Pancreas (tissue), 10 donors: Measurements from ENCODE around the gene IGFBP2. TPM values are rescaled to one million over a fixed set of nuclear protein-coding genes. Genes with fewer than 3 reads are reported as not detected.
A peak's percentile ranks its signal among the peaks of the same experiment; 100 is the strongest.

ENCODE experiments used
- ATAC-seq, 4 donors: fragments of 200-7000 bp; cut with Tn5 transposase; one replicate each; pipeline versions ENCODE4 v1.8.0 to v1.9.1; 2020; ENCODE audit warnings: mild to moderate bottlenecking in 4 of 4, moderate library complexity in 4 of 4
- DNase-seq, 6 donors: peaks; one replicate each; pipeline ENCODE4 v3.0.0-alpha.2; 2020
- FAIRE-seq: peaks from 2 replicates; lab custom pipeline; 2012; peaks lifted over from hg19 to GRCh38; lab: Jason Lieb, UNC
- H3K27ac ChIP-seq, 4 donors: fragments of 200-600 bp; sonication (generic); 1 replicate in 3 of 4; 2 replicates in 1 of 4; pipeline versions ENCODE4 v1.5.0 to v1.8.0; 2020
- H3K27me3 ChIP-seq, 4 donors: fragments of 200-600 bp; one replicate each; pipeline ENCODE4 v1.8.0; 2021
- H3K36me3 ChIP-seq, 3 donors: fragments of 200-600 bp; sonication (generic) in 1 of 3; one replicate each; pipeline versions ENCODE4 v1.5.0 to v1.8.0; 2020 to 2021
- H3K4me1 ChIP-seq, 3 donors: fragments of 200-600 bp; one replicate each; pipeline ENCODE4 v1.8.0; 2021
- H3K4me3 ChIP-seq, 4 donors: fragments of 200-600 bp; sonication (generic) in 2 of 4; one replicate each; pipeline versions ENCODE4 v1.5.0 to v1.8.0; 2020 to 2021
- H3K9me3 ChIP-seq, 4 donors: fragments of 200-600 bp; one replicate each; pipeline ENCODE4 v1.8.0; 2021
- WGBS, 2 donors: extraction: QIAGEN DNeasy Blood & Tissue Kit; methylation state at CpG; one replicate each; pipeline ENCODE4 v1.1.7; 2013; 5-methylcytosine and 5-hydroxymethylcytosine counted together
- intact Hi-C, 3 donors: fragments of 100-400 bp; cut with DNase I; formaldehyde crosslinking; loops; one replicate each; pipeline versions ENCODE4 v1.11.1 to v1.14.2; 2022
- polyA plus RNA-seq, 2 donors: library from polyadenylated mRNA; stranded (reverse); fragments of 200-250 nt; gene quantifications; one replicate each; pipeline ENCODE4 v1.2.3, GENCODE V29; 2013
- total RNA-seq, 6 donors: library from RNA; stranded (reverse); fragmentation: NEBNext Ultra II Directional in 4 of 6; extraction: Animal tissue kit (Norgen Biotek cat#: 25700) in 4 of 6; gene quantifications; one replicate each; pipeline versions ENCODE4 v1.2.1 to v1.2.4, GENCODE V29; 2021 to 2023
- TF ChIP-seq, protein P1 (sequence below), 4 donors: fragments of 200-600 bp; sonication (generic) in 3 of 4; IDR thresholded peaks; one replicate each; pipeline versions ENCODE4 v1.5.0 to v1.8.0; 2021; ENCODE audit warnings: antibody characterized with exemption in 4 of 4
- donor health status: healthy with polysubstance abuse.
- donor health status: DM: no; HTN: no; CAD: no; lungs with moderate emphysema.
- donor health status: DM: no; HTN: no; CAD: no.
- donor health status: control.
- donor health status: control.
- donor health status: Bipolar disorder and iron deficiency.
- donor health status: DM: yes; HTN: yes; CAD: no.
- donor health status: DM: no; HTN: no; CAD: no.
- donor health status: DM: no; HTN: no; CAD: no.
- donor health status: DM: yes; HTN: yes; CAD: no.

IGFBP2 gene
- total and polyA plus RNA-seq, 8 donors: 43.1 to 211 (median 123) TPM

DNA sequence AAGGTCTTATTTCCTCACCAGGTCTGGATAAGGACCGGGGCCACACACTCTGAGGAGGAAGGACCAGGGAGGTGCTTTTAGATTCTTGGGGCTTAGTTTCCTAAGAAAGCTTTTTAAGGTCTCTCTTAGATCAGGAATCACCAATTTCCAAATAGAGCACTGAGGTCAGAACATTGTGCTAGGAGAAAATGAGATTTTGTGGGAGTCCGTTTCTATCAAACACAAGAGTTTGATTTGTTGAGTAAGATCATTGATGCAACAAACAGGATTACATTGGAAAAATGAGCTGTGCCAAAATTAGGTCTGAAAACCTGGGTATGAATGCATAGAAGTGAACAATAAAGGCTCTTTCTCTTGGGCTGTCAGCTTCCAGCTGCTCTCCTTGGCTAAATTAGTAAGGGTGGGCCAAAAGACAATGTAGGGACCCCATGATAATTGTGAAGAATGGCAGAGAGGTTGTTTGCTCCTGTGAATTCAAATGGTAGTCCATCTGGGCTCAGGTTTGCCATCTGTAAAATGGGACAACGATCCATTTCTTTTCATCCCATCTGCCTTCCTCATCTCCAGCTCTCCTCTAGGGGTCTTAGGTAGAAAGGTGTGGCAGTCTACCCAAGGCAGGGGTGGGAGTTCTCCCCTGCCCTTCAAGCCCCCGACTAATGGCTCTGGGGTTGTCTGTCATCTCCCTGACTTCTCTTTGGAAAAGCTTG, 20.0 kb downstream of the IGFBP2 start:
- Histone ChIP-seq H3K36me3 (no peaks in the 10 kb centered on the region), H3K4me3 (no peak overlapping the region), H3K27me3 (no peaks in the 10 kb centered on the region), H3K27ac (peak overlapping the region in 3 of 4 donors; percentile 28 to 84 (median 83)), H3K4me1 (peaks cover 30 to 36% (median 30%) of the 10 kb centered on the region in 3 donors), H3K9me3 (no peaks in the 10 kb centered on the region)
- FAIRE-seq (no peak), DNase-seq (no peak), ATAC-seq (no peak)
- intact Hi-C loops: no loop called here
- TF ChIP-seq, protein P1, sequence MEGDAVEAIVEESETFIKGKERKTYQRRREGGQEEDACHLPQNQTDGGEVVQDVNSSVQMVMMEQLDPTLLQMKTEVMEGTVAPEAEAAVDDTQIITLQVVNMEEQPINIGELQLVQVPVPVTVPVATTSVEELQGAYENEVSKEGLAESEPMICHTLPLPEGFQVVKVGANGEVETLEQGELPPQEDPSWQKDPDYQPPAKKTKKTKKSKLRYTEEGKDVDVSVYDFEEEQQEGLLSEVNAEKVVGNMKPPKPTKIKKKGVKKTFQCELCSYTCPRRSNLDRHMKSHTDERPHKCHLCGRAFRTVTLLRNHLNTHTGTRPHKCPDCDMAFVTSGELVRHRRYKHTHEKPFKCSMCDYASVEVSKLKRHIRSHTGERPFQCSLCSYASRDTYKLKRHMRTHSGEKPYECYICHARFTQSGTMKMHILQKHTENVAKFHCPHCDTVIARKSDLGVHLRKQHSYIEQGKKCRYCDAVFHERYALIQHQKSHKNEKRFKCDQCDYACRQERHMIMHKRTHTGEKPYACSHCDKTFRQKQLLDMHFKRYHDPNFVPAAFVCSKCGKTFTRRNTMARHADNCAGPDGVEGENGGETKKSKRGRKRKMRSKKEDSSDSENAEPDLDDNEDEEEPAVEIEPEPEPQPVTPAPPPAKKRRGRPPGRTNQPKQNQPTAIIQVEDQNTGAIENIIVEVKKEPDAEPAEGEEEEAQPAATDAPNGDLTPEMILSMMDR (IDR thresholded peaks at IDR 0.05): no peak
- 78 to 79% methylated on average over 4 of the region's 4 CpGs for WGBS, 2 donors

DNA sequence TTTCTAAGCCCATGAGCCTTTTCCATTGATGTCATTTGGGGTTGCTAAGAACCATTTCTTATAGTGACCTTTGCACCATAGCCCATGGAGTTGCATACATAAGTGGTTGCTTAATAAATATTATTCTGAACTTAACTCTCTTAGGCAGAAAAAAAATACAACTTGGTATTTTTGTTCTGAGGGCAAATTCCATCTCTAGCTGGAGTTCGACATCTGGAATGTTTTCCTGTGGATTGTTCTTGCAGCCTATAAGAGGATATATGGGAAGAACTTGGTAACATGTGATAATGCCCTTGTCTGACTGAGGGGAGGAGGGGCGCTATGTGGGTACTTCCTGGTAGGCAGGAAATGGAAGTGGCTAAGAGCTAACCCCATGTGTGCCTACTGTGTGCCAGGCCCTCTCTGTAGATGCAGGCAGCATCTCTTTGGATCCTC, 20.7 kb downstream of the IGFBP2 start:
- Histone ChIP-seq H3K4me1 (peaks cover 27 to 41% (median 33%) of the 10 kb centered on the region in 3 donors), H3K27me3 (no peaks in the 10 kb centered on the region), H3K36me3 (no peaks in the 10 kb centered on the region), H3K4me3 (no peak overlapping the region), H3K27ac (peak overlapping the region in 2 of 4 donors; percentile 13 to 52), H3K9me3 (no peaks in the 10 kb centered on the region)
- no peak for FAIRE-seq
- no peak for DNase-seq
- intact Hi-C loops: no loop called here
- 40 to 46% methylated on average over 2 of the region's 2 CpGs for WGBS, 2 donors
- TF ChIP-seq, protein P1 (IDR thresholded peaks at IDR 0.05): no peak
- ATAC-seq: no peak

DNA sequence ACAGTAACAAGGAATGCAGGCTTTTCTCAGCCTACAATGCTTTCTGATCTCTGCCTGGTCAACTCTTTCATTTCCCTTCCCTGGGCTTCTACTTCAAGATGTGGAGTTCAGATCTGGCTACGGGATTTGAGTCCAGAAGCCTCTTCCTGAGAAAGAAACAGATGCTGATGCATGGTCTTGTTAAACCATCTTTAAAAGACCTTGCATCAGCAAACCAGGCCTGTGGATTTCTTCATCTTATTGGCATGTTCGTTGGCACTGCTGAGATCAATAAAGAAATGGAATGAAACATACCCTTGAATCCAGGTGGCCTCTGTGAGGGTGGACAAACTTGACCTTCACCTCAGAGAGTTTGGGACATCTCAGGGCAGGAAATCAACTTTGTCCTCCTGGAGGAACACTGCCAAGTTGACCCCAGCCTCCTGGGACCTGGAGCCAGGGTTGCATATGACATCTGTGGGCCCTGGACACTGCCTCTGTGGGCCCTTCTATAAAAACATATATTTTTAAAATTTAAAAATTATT, 21.4 kb downstream of the IGFBP2 start:
- DNase-seq (peak in 1 of 6 donors; percentile 9), FAIRE-seq (no peak), ATAC-seq (no peak)
- intact Hi-C loops: no loop called here
- TF ChIP-seq, protein P1 (IDR thresholded peaks at IDR 0.05): no peak
- H3K27ac ChIP-seq: peak overlapping the region in 1 of 4 donors; percentile 52
- no peaks in the 10 kb centered on the region for H3K27me3 ChIP-seq
- 27 to 32% methylated on average over 2 of the region's 2 CpGs for WGBS, 2 donors
- no peak overlapping the region for H3K4me3 ChIP-seq
- peaks cover 22 to 38% (median 33%) of the 10 kb centered on the region in 3 donors for H3K4me1 ChIP-seq
- no peaks in the 10 kb centered on the region for H3K9me3 ChIP-seq
- H3K36me3 ChIP-seq: no peaks in the 10 kb centered on the region

DNA sequence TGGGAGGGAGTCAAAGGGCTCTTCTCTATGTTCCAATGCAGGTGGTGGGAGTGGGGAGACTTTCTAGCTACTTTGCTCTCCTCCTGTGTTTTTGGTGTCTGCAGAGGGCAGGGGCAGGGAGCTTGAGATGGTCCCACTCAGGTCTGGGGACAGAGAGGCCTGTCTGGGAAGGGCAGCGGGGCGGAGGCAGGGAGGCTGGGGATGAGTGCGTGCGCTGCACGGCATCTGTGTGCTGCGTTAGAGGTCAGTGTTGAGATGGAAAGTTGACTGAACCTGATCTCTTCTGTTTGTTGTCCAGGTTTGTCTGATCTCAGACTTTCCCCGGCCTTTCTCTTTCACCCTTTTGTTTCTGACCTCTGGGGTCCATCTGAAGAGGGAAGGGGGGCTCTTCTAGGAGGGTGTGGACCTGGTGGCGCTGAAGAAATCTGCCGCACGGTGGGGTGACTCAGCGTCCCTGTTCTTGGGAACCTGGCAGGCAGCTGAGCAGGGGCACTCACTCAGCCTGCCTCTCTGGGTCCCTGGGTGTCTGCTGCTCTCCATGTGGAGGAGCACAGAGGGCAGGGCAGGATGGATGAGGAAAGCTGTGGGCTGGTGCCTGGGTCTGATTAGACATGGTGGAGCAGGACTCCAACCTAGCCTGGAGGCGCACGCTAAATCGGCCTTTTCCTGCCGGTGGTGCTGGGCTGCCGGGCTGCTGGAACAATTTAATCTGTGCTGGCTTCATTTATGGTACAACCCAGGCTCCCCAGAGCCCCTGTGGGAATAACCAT, 24.1 kb downstream of the IGFBP2 start:
- peak overlapping the region in 1 of 4 donors; percentile 37 for H3K27ac ChIP-seq
- WGBS, 2 donors: 79 to 81% methylated on average over 16 of the region's 16 CpGs
- peaks cover 11 to 20% (median 18%) of the 10 kb centered on the region in 3 donors for H3K4me1 ChIP-seq
- no peaks in the 10 kb centered on the region for H3K36me3 ChIP-seq
- H3K27me3 ChIP-seq: no peaks in the 10 kb centered on the region
- FAIRE-seq (no peak), ATAC-seq (no peak), DNase-seq (peak in 1 of 6 donors; percentile 35)
- H3K4me3 ChIP-seq: no peak overlapping the region
- intact Hi-C loops: no loop called here
- no peaks in the 10 kb centered on the region for H3K9me3 ChIP-seq
- TF ChIP-seq, protein P1 (IDR thresholded peaks at IDR 0.05): no peak
